Lower leg skin (tissue), 4 donors: ENCODE data around the gene IER2. TPM values are rescaled to one million over a fixed set of nuclear protein-coding genes. Genes with fewer than 3 reads are reported as not detected.
"Not testable (repeated sequence)": the region's sequence is repeated elsewhere in the genome, so short reads cannot be mapped to it uniquely, and the experiment has no call there.

ENCODE experiments used
- DNase-seq, 2 donors: peaks; one replicate each; pipeline ENCODE4 v3.0.0-alpha.2; 2019; ENCODE audit warnings: low spot score in 2 of 2
- H3K4me3 ChIP-seq: fragments of 200-600 bp; sonication (generic); 2 replicates; pipeline ENCODE4 v1.5.1; 2017; ENCODE audit warnings: mild to moderate bottlenecking, low read depth; ENCODE audit not compliant: poor library complexity, severe bottlenecking
- POLR2A ChIP-seq, 2 donors: fragments of 450-650 bp; IDR thresholded peaks; one replicate each; pipeline ENCODE4 v1.6.1; 2016 to 2017; ENCODE audit warnings: antibody characterized with exemption in 2 of 2, mild to moderate bottlenecking in 1 of 2, moderate library complexity in 1 of 2
- WGBS, 2 donors: methylation state at CpG; one replicate each; pipeline ENCODE4 v1.1.5; 2018; 5-methylcytosine and 5-hydroxymethylcytosine counted together
- intact Hi-C: fragments of 100-400 bp; cut with DNase I; formaldehyde crosslinking; loops from one replicate; pipeline ENCODE4 v1.15.0; 2023; ENCODE audit warnings: low total_unique reads
- total RNA-seq, 4 donors: library from RNA; depleted of rRNA; stranded (reverse); fragments of >200 nt; gene quantifications; one replicate each; pipeline ENCODE4 v1.1.0, GENCODE V29; 2016
- TF ChIP-seq, protein P1 (sequence below), 3 donors: fragments of 450-650 bp; IDR thresholded peaks; one replicate each; pipeline ENCODE4 v1.5.1; 2016; ENCODE audit warnings: antibody characterized with exemption in 3 of 3, mild to moderate bottlenecking in 3 of 3, moderate library complexity in 2 of 3

The IER2 gene
- total RNA-seq, 4 donors from 2014 or later: 118 to 146 (median 130) TPM

DNA sequence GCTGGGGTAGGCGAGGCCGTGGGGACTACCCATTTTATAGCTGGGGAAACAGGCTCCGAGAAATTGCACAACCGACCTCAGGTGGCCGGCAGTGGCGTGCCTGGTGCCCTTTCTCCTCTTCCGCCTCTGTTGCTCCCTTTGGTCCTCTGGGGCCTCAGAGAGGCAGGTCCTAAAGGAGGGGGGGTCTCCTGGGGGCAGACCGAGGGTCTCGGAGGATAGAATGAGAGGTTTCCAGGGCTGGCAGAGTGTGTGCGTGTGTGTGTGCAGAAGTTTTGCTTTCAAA lies 11.4 kb upstream of the IER2 start:
- 70 to 82% methylated on average over 10 of the region's 10 CpGs for WGBS, 2 donors
- H3K4me3 ChIP-seq: no peak overlapping the region
- TF ChIP-seq, protein P1, sequence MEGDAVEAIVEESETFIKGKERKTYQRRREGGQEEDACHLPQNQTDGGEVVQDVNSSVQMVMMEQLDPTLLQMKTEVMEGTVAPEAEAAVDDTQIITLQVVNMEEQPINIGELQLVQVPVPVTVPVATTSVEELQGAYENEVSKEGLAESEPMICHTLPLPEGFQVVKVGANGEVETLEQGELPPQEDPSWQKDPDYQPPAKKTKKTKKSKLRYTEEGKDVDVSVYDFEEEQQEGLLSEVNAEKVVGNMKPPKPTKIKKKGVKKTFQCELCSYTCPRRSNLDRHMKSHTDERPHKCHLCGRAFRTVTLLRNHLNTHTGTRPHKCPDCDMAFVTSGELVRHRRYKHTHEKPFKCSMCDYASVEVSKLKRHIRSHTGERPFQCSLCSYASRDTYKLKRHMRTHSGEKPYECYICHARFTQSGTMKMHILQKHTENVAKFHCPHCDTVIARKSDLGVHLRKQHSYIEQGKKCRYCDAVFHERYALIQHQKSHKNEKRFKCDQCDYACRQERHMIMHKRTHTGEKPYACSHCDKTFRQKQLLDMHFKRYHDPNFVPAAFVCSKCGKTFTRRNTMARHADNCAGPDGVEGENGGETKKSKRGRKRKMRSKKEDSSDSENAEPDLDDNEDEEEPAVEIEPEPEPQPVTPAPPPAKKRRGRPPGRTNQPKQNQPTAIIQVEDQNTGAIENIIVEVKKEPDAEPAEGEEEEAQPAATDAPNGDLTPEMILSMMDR (IDR thresholded peaks at IDR 0.05): no peak
- no peak for TF ChIP-seq POLR2A (IDR thresholded peaks at IDR 0.05)
- DNase-seq: no peak
- intact Hi-C loops: no loop called here

GRCh38 chr19:13139633-13140311 lies 10.4 kb upstream of the IER2 start:
- intact Hi-C loops: no loop called here
- no peak overlapping the region for H3K4me3 ChIP-seq
- whole genome bisulfite sequencing, 2 donors: 79 to 85% methylated on average over 9 to 11 of the region's 11 CpGs
- TF ChIP-seq, protein P1 (IDR thresholded peaks at IDR 0.05): no peak
- TF ChIP-seq POLR2A (IDR thresholded peaks at IDR 0.05): no peak
- DNase-seq: no peak

DNA sequence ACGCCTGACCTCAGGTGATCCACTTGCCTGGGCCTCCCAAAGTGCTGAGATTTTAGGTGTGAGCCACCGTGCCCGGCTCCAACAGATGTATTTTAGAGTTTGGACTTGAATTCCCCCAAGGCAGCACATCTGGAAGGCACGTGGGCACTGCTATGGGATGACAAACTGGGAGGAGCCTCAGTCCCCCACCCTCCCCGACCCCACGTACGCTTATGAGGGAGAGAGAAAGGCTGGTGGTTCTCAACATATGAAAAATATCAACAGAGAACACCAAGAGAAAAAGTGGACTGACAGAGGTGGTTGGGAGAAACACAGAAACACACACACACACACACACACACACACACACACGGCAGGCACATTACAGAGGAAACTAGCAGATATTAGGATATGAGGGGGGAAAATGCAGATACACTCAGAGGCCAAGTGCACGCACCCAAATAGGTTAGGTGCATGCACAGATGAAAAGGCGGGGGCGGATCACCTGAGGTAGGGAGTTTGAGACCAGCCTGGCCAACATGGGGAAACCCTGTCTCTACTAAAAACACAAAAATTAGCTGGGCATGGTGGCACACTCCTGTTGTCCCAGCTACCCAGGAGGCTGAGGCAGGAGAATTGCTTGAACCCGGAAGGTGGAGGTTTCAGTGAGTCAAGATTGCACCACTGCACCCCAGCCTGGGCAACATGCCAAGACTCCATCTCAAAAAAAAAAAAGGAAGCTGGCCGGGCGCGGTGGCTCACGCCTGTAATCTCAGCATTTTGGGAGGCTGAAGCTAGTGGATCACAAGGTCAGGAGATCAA lies 3.2 kb upstream of the IER2 start:
- no peak overlapping the region for H3K4me3 ChIP-seq
- intact Hi-C loops: no loop called here
- TF ChIP-seq, protein P1 (IDR thresholded peaks at IDR 0.05): no peak
- TF ChIP-seq POLR2A (IDR thresholded peaks at IDR 0.05): no peak
- 57 to 62% methylated on average over 16 of the region's 16 CpGs for WGBS, 2 donors
- DNase-seq: no peak

- DNase-seq: not testable (repeated sequence)
Observed at GRCh38 chr19:13149173-13149627, 1.0 kb upstream of the IER2 start.

GRCh38 chr19:13149628-13150186 lies 504 bp upstream of the IER2 start:
- intact Hi-C loops: loop anchor here (10.0 kb wide), 1 partner anchor 705 kb away; no protein-coding TSS in a partner anchor
- WGBS, 2 donors: 0 to 1% methylated on average over 25 to 43 of the region's 46 CpGs
- no peak for TF ChIP-seq POLR2A (IDR thresholded peaks at IDR 0.05)
- TF ChIP-seq, protein P1 (IDR thresholded peaks at IDR 0.05): no peak
- peak overlapping the region; percentile 76 for H3K4me3 ChIP-seq
- DNase-seq: peak; percentile 33 to 93

More at GRCh38 chr19:13149173-13149627, 1.0 kb upstream of the IER2 start:
- intact Hi-C loops: not testable (repeated sequence)
- WGBS, 2 donors: 25 to 32% methylated on average over 17 of the region's 17 CpGs
- H3K4me3 ChIP-seq: peak overlapping the region; percentile 76
